HepG2 (cell line): ENCODE results near the gene LOXL3.

Experiments
- E2F1 ChIP-seq: sonication (generic); formaldehyde crosslinking; IDR thresholded peaks from 2 replicates; pipeline ENCODE4 v1.5.0; 2020; ENCODE audit warnings: missing genetic modification reagents
- HDAC2 ChIP-seq: sonication (generic); formaldehyde crosslinking; IDR thresholded peaks from 2 replicates; pipeline ENCODE4 v1.4.0; 2020; ENCODE audit warnings: missing genetic modification reagents

GRCh38 chr2:74534411-74534810 lies 19.3 kb downstream of the LOXL3 start:
- TF ChIP-seq E2F1: no peak
- TF ChIP-seq HDAC2 (CRISPR knock-in tag): no peak
